GM18868 (cell line): ENCODE measurements around the gene GLT8D1.
"Not testable (repeated sequence)": the region's sequence is repeated elsewhere in the genome, so short reads cannot be mapped to it uniquely, and the experiment has no call there.

Source experiments
- ATAC-seq: cut with Tn5 transposase; IDR thresholded peaks from one replicate; pipeline ENCODE4 v1.9.1; 2021; ENCODE audit warnings: mild to moderate bottlenecking, moderate library complexity; ENCODE audit not compliant: unreplicated experiment

GLT8D1 gene, protein sequence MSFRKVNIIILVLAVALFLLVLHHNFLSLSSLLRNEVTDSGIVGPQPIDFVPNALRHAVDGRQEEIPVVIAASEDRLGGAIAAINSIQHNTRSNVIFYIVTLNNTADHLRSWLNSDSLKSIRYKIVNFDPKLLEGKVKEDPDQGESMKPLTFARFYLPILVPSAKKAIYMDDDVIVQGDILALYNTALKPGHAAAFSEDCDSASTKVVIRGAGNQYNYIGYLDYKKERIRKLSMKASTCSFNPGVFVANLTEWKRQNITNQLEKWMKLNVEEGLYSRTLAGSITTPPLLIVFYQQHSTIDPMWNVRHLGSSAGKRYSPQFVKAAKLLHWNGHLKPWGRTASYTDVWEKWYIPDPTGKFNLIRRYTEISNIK

DNA sequence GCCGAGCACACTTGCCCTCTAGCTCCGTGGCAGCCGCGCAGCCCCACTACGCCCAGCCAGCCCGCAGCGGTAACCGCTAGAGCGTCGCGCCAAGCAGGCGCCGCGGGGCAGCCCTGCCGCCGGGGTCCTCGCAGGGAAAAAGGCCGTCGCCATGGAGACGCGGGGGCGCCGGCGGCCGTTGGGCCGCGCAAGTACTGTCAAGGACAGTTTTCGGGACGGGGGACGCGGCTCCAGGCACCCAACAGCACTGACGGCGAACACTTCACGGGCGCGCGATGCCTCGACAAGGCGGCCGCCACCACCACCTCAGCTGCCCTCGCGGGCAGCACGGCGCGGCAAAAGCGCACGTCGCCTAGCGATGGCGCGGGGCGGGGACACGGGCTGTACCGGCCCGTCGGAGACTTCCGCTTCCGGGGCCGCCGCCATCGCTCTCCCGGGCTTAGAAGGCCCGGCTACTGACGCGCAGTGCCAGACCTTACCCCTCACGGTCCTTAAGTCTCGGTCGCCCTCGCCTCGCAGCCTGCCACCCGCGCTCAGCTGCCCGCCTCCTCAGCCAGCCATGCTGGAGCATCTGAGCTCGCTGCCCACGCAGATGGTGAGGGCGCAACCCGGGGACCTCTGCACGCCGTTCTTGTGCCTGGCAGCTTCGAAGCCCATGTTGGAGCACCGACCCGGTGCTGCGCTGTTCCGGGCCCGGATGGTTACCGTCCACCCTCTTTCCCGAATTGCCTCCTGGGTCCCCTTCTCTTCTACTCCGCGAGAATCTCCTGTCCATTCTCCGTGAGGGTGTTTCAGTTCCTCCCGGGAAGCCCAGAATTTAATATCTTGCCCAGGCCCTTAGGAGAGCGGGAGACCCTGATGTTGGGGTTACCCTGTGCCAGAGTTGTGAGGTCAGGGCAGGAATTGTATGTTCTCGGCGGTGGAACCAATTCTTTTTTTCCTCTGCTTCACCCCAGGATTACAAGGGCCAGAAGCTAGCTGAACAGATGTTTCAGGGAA lies at the start of gene GLT8D1, which contains the start of gene SPCS1:
GLT8D1 (minus strand) TSS at position 104 of the 999 bp plus-strand sequence. CDS start 5,331 bp downstream, outside the sequence.
SPCS1 (plus strand) TSS at position 419 of the 999 bp plus-strand sequence; CDS start at position 560, 141 bp downstream.
- peak; percentile 82 for ATAC-seq

- ATAC-seq, result no peak
These were observed 48.8 kb upstream of the GLT8D1 start for GRCh38 chr3:52754373-52754772.

DNA sequence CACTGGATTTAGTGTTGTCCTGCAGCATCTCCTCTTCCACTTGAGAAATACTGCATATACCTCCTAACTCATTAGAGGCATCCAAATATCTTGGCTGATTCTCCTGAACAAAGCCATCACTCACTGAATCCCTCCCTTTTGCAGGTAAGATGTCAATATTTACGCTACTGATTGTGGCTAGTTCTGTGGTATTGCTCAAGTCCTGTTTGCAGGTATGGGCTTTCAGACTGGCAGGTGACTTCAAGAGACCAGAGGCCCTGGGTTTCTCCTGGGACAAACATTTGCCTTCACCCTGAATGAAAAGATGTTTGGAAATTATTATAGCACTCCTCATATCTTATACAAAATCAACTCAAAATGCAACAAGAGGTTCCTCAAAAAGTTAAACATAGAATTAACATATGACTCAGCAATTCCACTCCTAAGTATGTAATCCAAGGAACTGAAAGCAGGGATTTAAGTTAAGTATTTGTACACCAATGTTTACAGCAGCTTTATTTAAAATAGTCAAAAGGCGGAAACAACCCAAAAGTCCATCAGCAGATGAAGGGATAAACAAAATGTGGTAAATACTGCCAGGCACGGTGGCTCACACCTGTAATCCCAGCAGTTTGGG lies 46.6 kb upstream of the GLT8D1 start:
- no peak for ATAC-seq

GRCh38 chr3:52743721-52744120 lies 38.1 kb upstream of the GLT8D1 start:
- no peak for ATAC-seq

DNA sequence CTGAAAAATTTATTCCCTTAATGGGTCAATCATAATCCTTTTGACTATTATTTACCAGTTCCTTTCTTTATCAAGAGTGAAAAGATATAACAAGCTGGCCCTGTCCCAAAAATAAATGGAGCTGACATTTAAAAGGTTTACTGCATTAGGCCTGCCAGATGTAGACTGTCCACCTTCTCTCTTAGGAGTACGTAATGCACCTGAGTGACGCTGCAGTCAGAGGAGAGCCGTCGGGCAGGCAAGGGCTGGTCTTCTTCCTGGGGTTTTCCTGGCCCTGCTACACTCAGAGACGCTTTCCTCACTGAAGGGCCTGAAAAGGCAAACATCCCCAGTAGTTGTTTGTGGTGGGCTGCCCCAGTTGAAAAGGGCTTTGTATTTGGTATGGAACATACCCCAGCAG lies 37.6 kb upstream of the GLT8D1 start:
- ATAC-seq, result no peak

- no peak for ATAC-seq
These were observed 36.9 kb upstream of the GLT8D1 start for GRCh38 chr3:52742418-52743041.

- no peak for ATAC-seq
These were observed 34.1 kb upstream of the GLT8D1 start for GRCh38 chr3:52739730-52740129.

GRCh38 chr3:52733256-52733891 lies 27.8 kb upstream of the GLT8D1 start:
- ATAC-seq, result no peak

- no peak for ATAC-seq
These were observed 26.0 kb upstream of the GLT8D1 start for GRCh38 chr3:52731590-52731989.

GRCh38 chr3:52730681-52731080 lies 25.1 kb upstream of the GLT8D1 start:
- ATAC-seq, result no peak

DNA sequence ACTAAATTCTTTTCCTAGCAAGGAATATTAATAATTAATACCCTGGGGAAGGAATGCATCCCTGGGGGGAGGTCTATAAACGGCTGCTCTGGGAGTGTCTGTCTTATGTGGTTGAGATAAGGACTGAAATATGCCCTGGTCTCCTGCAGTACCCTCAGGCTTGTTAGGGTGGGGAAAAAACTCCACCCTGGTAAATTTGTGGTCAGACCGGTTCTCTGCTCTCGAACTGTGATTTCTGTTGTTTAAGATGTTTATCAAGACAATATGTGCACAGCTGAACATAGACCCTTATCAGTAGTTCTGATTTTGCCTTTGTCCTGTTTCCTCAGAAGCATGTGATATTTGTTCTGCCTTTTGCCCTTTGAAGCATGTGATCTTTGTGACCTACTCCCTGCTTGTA lies 23.2 kb upstream of the GLT8D1 start:
- ATAC-seq, result not testable (repeated sequence)

GRCh38 chr3:52724511-52724910 lies 18.9 kb upstream of the GLT8D1 start:
- ATAC-seq, result no peak

DNA sequence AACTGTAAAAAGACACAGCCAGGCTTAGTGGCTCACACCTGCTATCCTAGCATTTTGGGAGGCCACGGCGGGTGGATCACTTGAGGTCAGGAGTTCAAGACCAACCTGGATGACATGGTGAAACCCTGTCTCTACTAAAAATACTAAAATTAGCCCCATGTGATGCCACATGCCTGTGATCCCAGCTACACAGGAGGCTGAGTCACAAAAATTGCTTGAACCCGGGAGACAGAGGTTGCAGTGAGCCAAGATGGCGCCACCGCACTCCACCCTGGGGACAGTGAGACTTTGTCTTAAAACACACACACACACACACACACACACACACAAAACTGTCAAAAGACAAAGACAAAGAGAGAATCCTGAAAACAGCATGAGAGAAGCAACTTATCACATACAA lies 18.3 kb upstream of the GLT8D1 start:
- ATAC-seq, result no peak

DNA sequence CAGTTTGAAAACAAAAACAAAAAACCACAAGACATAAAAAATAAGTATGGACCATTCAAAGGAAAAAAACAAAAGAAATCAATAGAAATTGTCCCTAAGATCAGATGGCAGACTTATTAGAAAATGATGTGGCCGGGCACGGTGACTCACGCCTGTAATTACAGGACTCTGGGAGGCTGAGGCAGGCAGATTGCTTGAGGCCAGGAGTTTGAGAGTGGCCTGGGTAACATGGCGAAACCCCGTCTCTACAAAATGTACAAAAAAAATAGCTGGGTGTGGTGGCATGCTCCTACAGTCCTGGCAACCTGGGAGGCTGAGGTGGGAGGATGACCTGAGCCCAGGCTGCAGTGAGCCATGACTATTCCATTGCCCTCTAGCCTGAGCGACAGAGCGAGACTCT lies 16.9 kb upstream of the GLT8D1 start:
- no peak for ATAC-seq

DNA sequence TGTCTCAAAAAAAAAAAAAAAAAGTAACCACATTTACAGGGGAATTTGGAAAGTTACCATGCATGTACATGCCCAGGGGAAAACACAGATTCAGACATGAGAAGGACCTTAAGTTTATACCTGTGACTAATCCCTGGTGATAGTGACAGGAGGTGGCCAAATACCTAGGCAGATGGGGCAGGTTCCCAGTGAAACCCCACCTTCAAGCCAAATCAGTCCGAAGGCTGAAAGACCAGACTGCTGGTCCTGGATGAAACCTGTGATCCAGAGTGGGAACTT lies 16.1 kb upstream of the GLT8D1 start:
- no peak for ATAC-seq

DNA sequence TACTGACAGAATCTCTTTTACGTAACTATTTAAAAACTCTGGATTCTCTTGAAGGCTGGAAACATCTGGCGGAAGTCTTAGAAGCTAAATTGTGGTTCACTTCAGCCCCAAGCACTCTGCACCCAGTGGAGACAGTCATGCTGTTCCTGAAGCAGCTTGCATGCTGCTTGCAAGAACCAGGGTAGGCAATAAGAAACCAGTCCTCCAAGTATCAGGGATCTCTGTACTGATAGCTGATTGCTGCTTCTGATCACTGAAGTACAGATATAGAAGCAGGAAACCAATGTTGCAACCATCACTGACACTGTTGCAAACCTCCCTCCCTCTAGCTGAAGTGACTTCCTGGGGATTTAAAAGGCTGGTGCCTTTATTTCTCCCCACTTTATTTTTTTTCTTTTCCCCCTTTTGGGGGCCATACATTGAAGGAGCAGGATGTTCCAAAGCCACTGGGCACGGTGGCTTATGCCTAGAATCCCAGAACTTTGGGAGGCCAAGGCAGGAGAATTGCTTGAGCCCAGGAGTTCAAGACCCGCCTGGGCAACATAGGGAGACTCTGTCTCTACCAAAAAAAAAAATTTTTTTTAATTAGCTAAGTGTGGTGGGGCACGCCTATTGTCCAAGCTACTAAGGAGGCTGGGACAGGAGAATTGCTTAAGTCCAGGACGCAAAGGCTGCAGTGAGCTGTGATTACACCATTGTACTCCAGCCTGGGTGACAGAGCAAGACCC lies 15.6 kb upstream of the GLT8D1 start:
- no peak for ATAC-seq

- ATAC-seq, result no peak
These were observed 14.0 kb upstream of the GLT8D1 start for GRCh38 chr3:52719618-52720017.

- no peak for ATAC-seq
These were observed 10.2 kb upstream of the GLT8D1 start for GRCh38 chr3:52715714-52716305.
